ENCODE results near the gene KIF6.

Gene KIF6

GRCh38 chr6:39407446-39407993 is 317.7 kb downstream of the KIF6 start:
- DNase-seq: no peak

- DNase-seq: no peak
Observed at GRCh38 chr6:39404312-39404711, 320.9 kb downstream of the KIF6 start.

GRCh38 chr6:39403304-39403703 is 321.9 kb downstream of the KIF6 start:
- no peak for DNase-seq

- no peak for DNase-seq
Observed at GRCh38 chr6:39402239-39402751, 322.9 kb downstream of the KIF6 start.

GRCh38 chr6:39401376-39401775 is 323.8 kb downstream of the KIF6 start:
- DNase-seq: no peak

- DNase-seq: no peak
Observed at GRCh38 chr6:39400026-39400425, 325.2 kb downstream of the KIF6 start.

GRCh38 chr6:39396854-39397253 is 328.4 kb downstream of the KIF6 start:
- DNase-seq: no peak

GRCh38 chr6:39393075-39393474 is 332.1 kb downstream of the KIF6 start:
- DNase-seq: no peak

GRCh38 chr6:39391182-39391581 is 334.0 kb downstream of the KIF6 start:
- no peak for DNase-seq

GRCh38 chr6:39389484-39389767 is 335.8 kb downstream of the KIF6 start:
- no peak for DNase-seq

GRCh38 chr6:39388606-39389483 is 336.4 kb downstream of the KIF6 start:
- no peak for DNase-seq

- DNase-seq: no peak
Observed at GRCh38 chr6:39387785-39388184, 337.4 kb downstream of the KIF6 start.

GRCh38 chr6:39386487-39386886 is 338.7 kb downstream of the KIF6 start:
- no peak for DNase-seq

GRCh38 chr6:39381550-39382140 is 343.6 kb downstream of the KIF6 start:
- DNase-seq: no peak

GRCh38 chr6:39380837-39381549 is 344.2 kb downstream of the KIF6 start:
- no peak for DNase-seq

GRCh38 chr6:39378960-39379425 is 346.2 kb downstream of the KIF6 start:
- DNase-seq: no peak

GRCh38 chr6:39378175-39378959 is 346.8 kb downstream of the KIF6 start:
- DNase-seq: no peak

GRCh38 chr6:39377539-39377950 is 347.7 kb downstream of the KIF6 start:
- no peak for DNase-seq

GRCh38 chr6:39375405-39375804 is 349.8 kb downstream of the KIF6 start:
- DNase-seq: no peak

GRCh38 chr6:39370390-39370789 is 354.8 kb downstream of the KIF6 start:
- no peak for DNase-seq

GRCh38 chr6:39369987-39370386 is 355.2 kb downstream of the KIF6 start:
- DNase-seq: no peak

GRCh38 chr6:39367700-39368099 is 357.5 kb downstream of the KIF6 start:
- DNase-seq: no peak

All from CD4-positive, alpha-beta T cell treated with Interleukin-21 for 1 hour (primary cell).